GM12801 (cell line): ENCODE data around the gene MBD3L2B.

Source experiments
- CTCF ChIP-seq: IDR thresholded peaks from one replicate; pipeline ENCODE4 v1.5.1; 2011; ENCODE audit warnings: control low read depth; ENCODE audit not compliant: insufficient read length; ENCODE audit errors: extremely low read depth

Gene MBD3L2B

DNA sequence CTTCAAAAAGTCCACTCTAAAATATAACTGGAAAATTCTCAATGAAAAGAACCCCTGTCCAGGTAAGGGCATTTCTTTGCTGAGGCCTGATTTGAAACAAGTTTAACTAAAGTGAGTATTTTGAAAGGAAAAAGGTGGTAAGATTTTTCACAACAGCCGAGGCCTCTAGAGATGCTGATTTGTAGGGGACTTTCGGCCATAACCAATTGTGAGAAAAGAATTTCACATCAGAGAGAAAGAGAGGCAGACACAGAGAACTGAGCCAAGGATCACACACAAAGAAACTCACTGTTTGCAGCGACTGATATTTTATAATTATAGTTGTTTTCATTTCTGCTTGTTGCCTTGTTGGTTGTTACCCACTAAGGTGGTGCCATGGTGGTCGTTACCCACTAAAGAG is 24.4 kb downstream of the MBD3L2B start:
- no peak for TF ChIP-seq CTCF

DNA sequence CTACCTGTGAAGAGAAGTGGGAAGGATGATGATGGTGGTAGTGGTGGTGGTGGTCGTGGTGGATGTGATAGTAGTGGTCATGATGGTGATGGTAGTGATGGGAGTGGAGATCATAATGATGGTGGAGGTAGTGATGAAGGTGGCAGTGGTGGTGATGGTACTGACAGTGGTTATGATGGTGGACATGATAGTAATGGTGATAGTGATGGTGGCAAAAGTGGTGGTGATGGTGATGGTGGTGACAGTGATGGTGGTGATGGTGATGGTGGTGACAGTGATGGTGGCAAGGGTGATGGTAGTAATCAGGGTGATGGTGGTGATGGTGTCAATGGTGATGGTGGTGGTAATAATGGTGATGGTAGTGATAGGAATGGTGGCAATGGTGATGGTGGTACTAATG is 26.2 kb downstream of the MBD3L2B start:
- TF ChIP-seq CTCF: no peak

- TF ChIP-seq CTCF: no peak
These were observed 33.0 kb downstream of the MBD3L2B start for GRCh38 chr19:6988257-6988656.

DNA sequence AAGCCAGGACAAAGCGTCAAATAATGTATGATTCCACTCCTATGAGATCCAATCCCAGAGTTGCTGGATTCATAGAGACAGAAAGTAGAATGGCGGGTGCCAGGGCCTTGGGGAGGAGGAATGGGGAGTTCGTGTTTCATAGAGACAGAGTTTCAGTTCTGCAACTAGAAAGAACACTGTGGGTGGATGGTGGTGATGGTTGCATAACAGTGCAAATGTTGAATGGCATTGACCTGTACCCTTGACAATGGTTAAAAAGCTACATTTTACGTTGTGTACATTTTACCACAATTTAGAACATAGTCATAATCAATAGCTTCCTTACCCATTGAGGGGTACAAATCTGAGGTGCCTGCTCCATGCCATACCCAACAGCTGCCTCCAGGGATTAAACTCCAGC is 33.4 kb downstream of the MBD3L2B start:
- no peak for TF ChIP-seq CTCF

- TF ChIP-seq CTCF: no peak
These were observed 37.8 kb downstream of the MBD3L2B start for GRCh38 chr19:6983448-6983847.

DNA sequence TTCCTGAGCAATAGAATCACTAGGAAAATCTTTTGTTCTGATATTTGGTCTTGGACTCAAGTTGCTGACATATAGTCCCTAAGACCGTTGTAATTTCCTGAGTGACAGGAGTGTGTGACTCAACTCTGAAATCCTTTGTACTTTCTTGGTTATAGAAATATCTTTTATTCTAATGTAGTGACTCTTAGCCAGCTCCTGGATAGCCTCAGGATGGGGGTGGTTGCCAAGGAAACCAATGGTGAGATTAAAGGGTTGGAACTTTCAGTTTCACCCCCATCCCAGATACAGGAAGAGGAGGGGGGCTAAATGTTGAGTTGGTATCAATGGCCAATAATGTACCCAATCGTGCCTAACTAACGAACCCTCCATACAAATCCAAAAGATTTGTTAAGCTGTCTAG is 41.8 kb downstream of the MBD3L2B start:
- no peak for TF ChIP-seq CTCF

GRCh38 chr19:6976197-6976596 is 45.0 kb downstream of the MBD3L2B start:
- no peak for TF ChIP-seq CTCF

DNA sequence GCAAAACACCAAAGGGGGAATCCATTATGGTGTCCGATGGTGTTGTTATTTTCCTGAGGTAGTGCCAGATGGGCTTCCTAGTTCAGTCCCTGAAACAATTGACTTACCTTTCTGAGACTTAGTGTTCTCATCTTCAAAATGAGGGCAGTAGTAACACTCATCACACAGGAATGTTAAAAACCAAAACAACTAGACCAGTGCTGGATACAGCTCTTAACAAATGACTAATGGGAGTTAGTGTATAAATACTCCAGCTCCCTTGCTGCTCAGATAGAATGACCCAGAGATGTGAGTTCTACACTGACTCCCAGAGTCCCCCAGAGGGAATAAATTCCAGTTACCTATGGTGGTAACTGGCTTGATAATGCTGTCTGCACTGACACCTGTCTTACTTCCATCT is 49.9 kb downstream of the MBD3L2B start:
- no peak for TF ChIP-seq CTCF
